A549 treated with dexamethasone at 1 μM for 4 hours (cell line): ENCODE data around the gene RNF113B. TPM values are rescaled to one million over a fixed set of nuclear protein-coding genes. Genes with fewer than 3 reads are reported as not detected.

Source experiments
- total RNA-seq: library from RNA; stranded (reverse); fragments of 200-300 nt; extraction: Qiagen RNA extraction; gene quantifications from 5 replicates; pipeline ENCODE4 v1.2.3, GENCODE V29; 2022

The RNF113B gene
- not detected in 5 replicates for total RNA-seq

DNA sequence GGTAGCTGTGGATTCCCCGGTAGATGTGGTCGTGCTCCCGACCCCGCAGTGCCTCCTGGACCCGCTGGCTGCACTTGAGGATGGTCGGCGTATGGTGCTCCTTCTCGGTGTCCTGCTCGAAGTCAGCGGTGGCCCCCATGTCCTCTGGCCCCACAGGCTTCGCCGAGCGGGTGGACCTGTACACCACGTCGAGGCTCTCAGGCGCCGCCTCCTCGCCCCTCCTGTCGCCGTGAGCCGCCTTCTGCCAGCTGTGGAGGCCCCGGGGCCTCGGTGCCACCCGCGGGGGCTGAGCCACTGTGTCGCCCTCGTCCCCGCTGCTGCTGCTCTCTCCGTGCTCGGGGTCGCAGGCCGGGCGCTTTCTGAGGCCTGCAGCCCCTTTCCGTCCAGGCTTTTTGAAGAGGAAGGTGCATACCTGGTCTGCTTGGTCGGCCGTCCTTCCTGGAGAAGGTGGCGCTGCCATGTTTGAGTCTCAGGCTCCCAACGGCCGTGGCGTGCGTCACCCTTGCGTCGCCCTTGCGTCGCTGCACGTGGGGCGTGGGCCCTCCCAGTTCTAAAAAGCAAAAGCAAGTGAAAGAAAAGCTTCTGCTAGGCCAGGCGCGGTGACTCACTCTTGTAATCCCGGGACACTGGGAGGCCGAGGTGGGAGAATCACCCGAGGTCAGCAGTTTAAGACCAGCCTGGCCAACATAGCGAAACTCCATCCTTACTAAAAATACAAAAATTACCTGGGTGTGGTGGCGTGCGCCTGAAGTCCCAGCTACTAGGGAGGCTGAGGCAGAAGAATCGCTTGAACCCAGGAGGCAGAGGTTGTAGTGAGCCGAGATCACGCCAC, at the start of gene RNF113B:
RNF113B (minus strand) TSS at position 493 of the 832 bp plus-strand sequence; CDS start at position 460, 33 bp downstream.

GRCh38 chr13:98142380-98143156, 34.5 kb downstream of the RNF113B start, which contains the start of gene FARP1:
FARP1 (plus strand) TSS chr13:98143094; CDS start chr13:98213243, 70,149 bp downstream.

Other genes starting within 250 kb of the RNF113B start
- gene IPO5, start 223.6 kb downstream of the RNF113B start, total RNA-seq, result 74.8 to 94.2 TPM (median 87.8 TPM) in 5 replicates
- 13.1 to 23.5 TPM (median 21.6 TPM) in 5 replicates for gene FARP1, start 34.2 kb downstream of the RNF113B start, total RNA-seq